Measurements from ENCODE around the gene CARD10. TPM values are rescaled to one million over a fixed set of nuclear protein-coding genes. Genes with fewer than 3 reads are reported as not detected.

The CARD10 gene
- not detected for total RNA-seq

GRCh38 chr22:37519268-37520195 is at the start of gene CARD10:
CARD10 (minus strand) TSS chr22:37519415; CDS start chr22:37519200, 215 bp downstream.

GRCh38 chr22:37559901-37560607 is 40.8 kb upstream of the CARD10 start, which contains the start of gene CDC42EP1:
CDC42EP1 (plus strand) TSS chr22:37560480; CDS start chr22:37566350, 5,870 bp downstream.

GRCh38 chr22:37486224-37486845 is 32.9 kb downstream of the CARD10 start, which contains the start of gene MFNG:
MFNG (minus strand) TSS chr22:37486384; CDS start chr22:37486177, 207 bp downstream.

Other genes with a start within 250 kb of the CARD10 start
- 100 to 1,000 TPM; 105 to 113 TPM for gene CYTH4, start 236.9 kb downstream of the CARD10 start, total RNA-seq
- under 1 TPM; 0.28 to 0.53 TPM for gene ELFN2, start 91.9 kb downstream of the CARD10 start, total RNA-seq
- gene MFNG, start 33.0 kb downstream of the CARD10 start, total RNA-seq: 100 to 1,000 TPM; 213 to 218 TPM
- gene CDC42EP1, start 41.1 kb upstream of the CARD10 start, total RNA-seq: under 1 TPM in 1 of 2 experiments, not detected in 1; 0.22 TPM
- gene LGALS2, start 60.7 kb upstream of the CARD10 start, total RNA-seq: not detected
- 10 to 100 TPM; 59.8 to 61.1 TPM for gene GGA1, start 89.4 kb upstream of the CARD10 start, total RNA-seq
- 100 to 1,000 TPM; 141 to 146 TPM for gene SH3BP1, start 120.3 kb upstream of the CARD10 start, total RNA-seq
- 10 to 100 TPM; 19.3 to 20.4 TPM for gene PDXP, start 139.3 kb upstream of the CARD10 start, total RNA-seq
- gene LGALS1, start 156.2 kb upstream of the CARD10 start, total RNA-seq: 100 to 1,000 TPM; 723 to 732 TPM
- 10 to 100 TPM; 40.8 to 44.2 TPM for gene NOL12, start 166.9 kb upstream of the CARD10 start, total RNA-seq
- 10 to 100 TPM; 38.4 to 39.6 TPM for gene TRIOBP, start 177.6 kb upstream of the CARD10 start, total RNA-seq

All from activated naive CD4-positive, alpha-beta T cell treated with anti-CD3 and anti-CD28 coated beads, Interleukin-2, amount 10 ng/mL, durations not matched to agents 5 hours and 36 hours (primary cell).